Mesenchymal stem cell (in vitro differentiated cells and primary cell): ENCODE measurements around the gene MAN2C1.

Experiments
- DNase-seq: peaks from one replicate; pipeline ENCODE4 v3.0.0-alpha.2; 2013
- H2AFZ ChIP-seq: one replicate; pipeline ENCODE4 v1.6.1; 2013; ENCODE audit warnings: low read depth, mild to moderate bottlenecking, control low read depth, inconsistent platforms, low read length, moderate library complexity
- H2AK5ac ChIP-seq: 2 replicates; pipeline ENCODE4 v1.6.1; 2013; ENCODE audit warnings: low read length, moderate library complexity, mild to moderate bottlenecking, inconsistent platforms; ENCODE audit not compliant: severe bottlenecking
- H2BK120ac ChIP-seq: one replicate; pipeline ENCODE4 v1.6.1; 2013; ENCODE audit warnings: low read depth, mild to moderate bottlenecking, inconsistent platforms, low read length, moderate library complexity
- H2BK12ac ChIP-seq, 2 experiments: one replicate each; pipeline ENCODE4 v1.6.1; 2013; ENCODE audit warnings: inconsistent platforms in 2 of 2, low read length in 2 of 2, mild to moderate bottlenecking in 2 of 2, moderate library complexity in 2 of 2, control low read depth in 1 of 2
- H2BK15ac ChIP-seq: one replicate; pipeline ENCODE4 v1.6.1; 2013; ENCODE audit warnings: mild to moderate bottlenecking, low read depth, inconsistent platforms; ENCODE audit not compliant: poor library complexity, severe bottlenecking
- H2BK5ac ChIP-seq: 2 replicates; pipeline ENCODE4 v1.6.1; 2013; ENCODE audit warnings: low read depth, mild to moderate bottlenecking, low read length, control low read depth, inconsistent platforms; ENCODE audit not compliant: poor library complexity, severe bottlenecking
- H3K14ac ChIP-seq, 2 experiments: one replicate each; pipeline ENCODE4 v1.6.1; 2013; ENCODE audit warnings: inconsistent platforms in 2 of 2, low read length in 2 of 2, control low read depth in 1 of 2, mild to moderate bottlenecking in 1 of 2, moderate library complexity in 1 of 2
- H3K18ac ChIP-seq, 2 experiments: one replicate each; pipeline ENCODE4 v1.6.1; 2013; ENCODE audit warnings: inconsistent platforms in 2 of 2, low read length in 2 of 2, control low read depth in 1 of 2, low read depth in 1 of 2, mild to moderate bottlenecking in 1 of 2
- H3K23ac ChIP-seq, 2 experiments: one replicate each; pipeline ENCODE4 v1.6.1; 2013; ENCODE audit warnings: inconsistent platforms in 2 of 2, low read length in 2 of 2, mild to moderate bottlenecking in 2 of 2, moderate library complexity in 2 of 2, control low read depth in 1 of 2
- H3K27ac ChIP-seq: 2 replicates; pipeline ENCODE4 v1.5.1; 2013; ENCODE audit warnings: mild to moderate bottlenecking, moderate library complexity, low read length, control low read depth, inconsistent platforms; ENCODE audit not compliant: poor library complexity, severe bottlenecking
- H3K27me3 ChIP-seq, 2 experiments: 2 replicates each; pipeline versions ENCODE4 v1.6.1 to v1.7.0; 2013; ENCODE audit warnings: low read length in 2 of 2, mild to moderate bottlenecking in 2 of 2, moderate library complexity in 2 of 2, control low read depth in 1 of 2, inconsistent platforms in 1 of 2; ENCODE audit not compliant: control insufficient read depth in 1 of 2, insufficient read depth in 1 of 2
- H3K36me3 ChIP-seq, 2 experiments: 2 replicates each; pipeline versions ENCODE4 v1.6.1 to v1.7.0; 2013; ENCODE audit warnings: low read length in 2 of 2, control low read depth in 1 of 2, inconsistent platforms in 1 of 2, low read depth in 1 of 2, mild to moderate bottlenecking in 1 of 2; ENCODE audit not compliant: insufficient read depth in 2 of 2, control insufficient read depth in 1 of 2
- H3K4ac ChIP-seq, 2 experiments: one replicate each; pipeline ENCODE4 v1.6.1; 2013; ENCODE audit warnings: inconsistent platforms in 2 of 2, low read length in 2 of 2, mild to moderate bottlenecking in 2 of 2, moderate library complexity in 2 of 2, control low read depth in 1 of 2, low read depth in 1 of 2
- H3K4me1 ChIP-seq: 2 replicates; pipeline ENCODE4 v1.6.1; 2013; ENCODE audit warnings: low read depth, low read length, control low read depth; ENCODE audit not compliant: control insufficient read depth, insufficient read depth
- H3K4me2 ChIP-seq: 2 replicates; pipeline ENCODE4 v1.6.1; 2013; ENCODE audit warnings: low read length, mild to moderate bottlenecking, inconsistent platforms; ENCODE audit not compliant: poor library complexity, severe bottlenecking
- H3K4me3 ChIP-seq, 2 experiments: 2 replicates each; pipeline versions ENCODE4 v1.5.1 to v1.7.0; 2013; ENCODE audit warnings: low read length in 2 of 2, mild to moderate bottlenecking in 2 of 2, control low read depth in 1 of 2, low read depth in 1 of 2; ENCODE audit not compliant: insufficient read depth in 1 of 2
- H3K79me1 ChIP-seq: replicated peaks from 2 replicates; pipeline ENCODE4 v1.6.1; 2013; ENCODE audit warnings: mild to moderate bottlenecking, control low read depth, low read length, inconsistent platforms; ENCODE audit not compliant: poor library complexity, severe bottlenecking
- H3K9ac ChIP-seq: 2 replicates; pipeline ENCODE4 v1.7.0; 2013; ENCODE audit warnings: mild to moderate bottlenecking, low read length, moderate library complexity
- H3K9me3 ChIP-seq: 2 replicates; pipeline ENCODE4 v1.7.0; 2013; ENCODE audit warnings: mild to moderate bottlenecking, low read length; ENCODE audit not compliant: control insufficient read depth
- H4K8ac ChIP-seq: one replicate; pipeline ENCODE4 v1.6.1; 2013; ENCODE audit warnings: inconsistent platforms, mild to moderate bottlenecking, low read length, moderate library complexity
- H4K91ac ChIP-seq: one replicate; pipeline ENCODE4 v1.6.1; 2013; ENCODE audit warnings: mild to moderate bottlenecking, low read length, inconsistent platforms
- WGBS: methylation state at CpG from one replicate; pipeline ENCODE4 v1.1.7; 2013; ENCODE audit warnings: mixed read lengths; 5-methylcytosine and 5-hydroxymethylcytosine counted together

The MAN2C1 gene

DNA sequence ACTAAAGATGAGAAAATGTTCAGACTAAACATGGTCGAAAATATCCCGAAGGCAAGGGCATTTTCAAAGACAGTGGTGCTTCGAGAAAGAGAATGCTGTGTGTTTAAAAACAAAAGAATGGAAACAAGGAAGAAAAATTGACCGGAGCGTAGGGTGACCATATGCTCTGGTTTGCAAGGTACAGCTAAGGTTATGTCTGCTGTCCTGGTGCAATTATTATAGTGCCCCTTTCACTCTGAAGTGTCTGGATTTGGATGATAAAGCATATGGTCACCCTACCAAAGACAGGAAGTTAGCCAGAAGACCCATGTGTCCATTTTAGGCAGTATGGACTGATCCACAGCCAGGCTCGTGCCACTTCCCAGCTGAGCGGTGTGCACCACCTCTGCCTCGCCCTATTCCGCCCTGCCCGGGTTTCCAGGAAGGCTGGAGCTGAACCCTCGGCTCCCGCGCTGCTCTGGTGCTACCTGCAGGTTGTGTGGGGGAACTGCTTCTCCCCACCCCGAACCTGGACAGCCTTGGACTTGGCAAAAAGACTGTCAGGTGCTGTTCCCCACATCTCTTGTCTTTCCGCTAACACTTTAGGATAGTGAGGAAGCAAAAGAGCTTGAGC, 60.5 kb downstream of the MAN2C1 start:
- Histone ChIP-seq H4K8ac (no peak overlapping the region), H3K4ac (no peak overlapping the region), H2AK5ac (no peak overlapping the region), H2BK15ac (no peak overlapping the region), H3K23ac (no peak overlapping the region), H2BK12ac (no peak overlapping the region), H3K4me3 (no peak overlapping the region), H3K9ac (no peak overlapping the region), H2AFZ (peak overlapping the region; percentile 36), H3K4me2 (no peak overlapping the region), H4K91ac (no peak overlapping the region), H3K9me3 (no peaks in the 10 kb centered on the region), H3K79me1 (no peaks in the 10 kb centered on the region), H2BK120ac (no peak overlapping the region), H3K27me3 (peaks cover 19 to 67% of the 10 kb centered on the region in 2 experiments), H3K14ac (no peak overlapping the region), H3K36me3 (no peaks in the 10 kb centered on the region), H2BK5ac (no peak overlapping the region), H3K27ac (no peak overlapping the region), H3K18ac (no peak overlapping the region), H3K4me1 (peaks cover 6% of the 10 kb centered on the region)
- 38% methylated on average over 15 of the region's 15 CpGs for WGBS
- DNase-seq, result peak; percentile 7

DNA sequence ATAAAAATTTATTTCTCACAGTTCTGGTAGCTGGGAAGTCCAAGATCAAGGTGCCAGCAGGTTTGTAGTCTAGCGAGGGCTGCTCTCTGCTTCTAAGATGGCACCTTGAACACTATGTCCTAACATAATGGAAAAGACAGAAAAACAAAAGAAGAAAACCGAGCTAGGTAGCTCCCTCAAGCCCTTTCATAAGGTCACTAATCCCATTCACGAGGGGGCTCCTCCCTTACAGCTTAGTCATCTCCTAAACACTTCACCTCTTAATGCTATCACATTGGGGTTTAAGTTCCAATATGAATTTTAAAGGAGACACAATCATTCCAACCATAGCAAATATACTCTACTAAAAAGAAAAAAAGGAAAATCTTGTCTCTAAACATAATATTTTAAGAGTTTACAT, 62.2 kb downstream of the MAN2C1 start:
- Histone ChIP-seq H3K23ac (no peak overlapping the region), H4K8ac (no peak overlapping the region), H3K4me2 (no peak overlapping the region), H3K9me3 (no peaks in the 10 kb centered on the region), H3K27me3 (peaks cover 22 to 67% of the 10 kb centered on the region in 2 experiments), H3K9ac (no peak overlapping the region), H3K18ac (no peak overlapping the region), H3K27ac (no peak overlapping the region), H2BK12ac (no peak overlapping the region), H3K36me3 (no peaks in the 10 kb centered on the region), H3K14ac (no peak overlapping the region), H4K91ac (no peak overlapping the region), H3K4ac (no peak overlapping the region), H2AFZ (no peak overlapping the region), H2BK120ac (no peak overlapping the region), H2AK5ac (no peak overlapping the region), H2BK15ac (no peak overlapping the region), H3K4me1 (peaks cover 6% of the 10 kb centered on the region), H2BK5ac (no peak overlapping the region), H3K79me1 (no peaks in the 10 kb centered on the region), H3K4me3 (no peak overlapping the region)
- DNase-seq, result no peak
- 56% methylated on average over 2 of the region's 3 CpGs for WGBS
